ENCODE measurements around the gene HLA-DMA. TPM values are rescaled to one million over a fixed set of nuclear protein-coding genes. Genes with fewer than 3 reads are reported as not detected.

Gene HLA-DMA
- total RNA-seq, 2 experiments from 2014 or later = 16.2 TPM

DNA sequence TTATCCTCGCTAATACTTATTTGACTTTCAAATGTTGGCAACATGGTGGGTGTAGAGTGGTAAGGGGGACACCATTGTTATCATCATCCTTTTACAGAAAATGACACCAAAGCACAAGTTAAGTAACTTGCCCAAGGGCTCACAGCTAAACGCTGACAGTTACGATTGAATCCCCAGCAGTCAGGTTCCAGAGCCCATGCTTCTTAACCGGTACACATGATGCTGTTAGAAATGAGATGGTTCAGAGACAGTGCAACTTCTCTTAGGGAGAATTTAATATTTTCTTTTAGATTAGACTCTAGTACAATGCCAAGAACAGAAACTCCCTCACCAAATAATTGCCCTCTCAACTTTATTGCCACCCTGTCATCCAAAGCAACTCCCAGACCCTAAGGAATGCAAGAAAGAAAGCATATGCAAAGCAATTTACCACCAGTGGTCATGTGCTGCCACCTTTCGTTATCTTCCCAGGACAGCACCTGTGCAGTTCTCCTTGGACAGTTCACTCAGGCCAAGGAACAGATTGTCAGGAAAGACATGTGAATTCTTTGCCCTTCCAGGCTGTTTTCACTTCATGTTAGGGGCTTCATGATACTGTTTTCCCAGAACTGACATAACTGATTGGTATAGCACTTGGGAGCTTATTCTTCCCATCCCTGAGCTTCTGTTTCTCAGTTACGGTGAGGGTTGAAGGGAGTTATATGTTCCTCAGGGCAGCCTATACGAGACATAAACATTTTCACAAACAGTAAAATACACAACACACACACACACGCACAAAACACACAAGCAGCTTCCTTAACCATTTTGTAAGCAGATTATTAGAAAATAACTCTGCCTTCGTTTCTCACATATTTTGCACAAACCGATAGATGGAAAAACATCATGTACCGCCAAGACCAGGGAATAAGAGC is 5.1 kb downstream of the HLA-DMA start:
- DNase-seq (peak; percentile 62), ATAC-seq (no peak)
- Mint-ChIP-seq H3K9me3 (peaks cover 5% of the 10 kb centered on the region), H3K4me1 (ENCODE audit: low read depth) (peaks cover 72% of the 10 kb centered on the region), H3K4me3 (no peak overlapping the region), H3K36me3 (ENCODE audit: low read depth) (no peaks in the 10 kb centered on the region), H3K27me3 (no peaks in the 10 kb centered on the region), H3K27ac (no peak overlapping the region)
- TF ChIP-seq, protein P1, sequence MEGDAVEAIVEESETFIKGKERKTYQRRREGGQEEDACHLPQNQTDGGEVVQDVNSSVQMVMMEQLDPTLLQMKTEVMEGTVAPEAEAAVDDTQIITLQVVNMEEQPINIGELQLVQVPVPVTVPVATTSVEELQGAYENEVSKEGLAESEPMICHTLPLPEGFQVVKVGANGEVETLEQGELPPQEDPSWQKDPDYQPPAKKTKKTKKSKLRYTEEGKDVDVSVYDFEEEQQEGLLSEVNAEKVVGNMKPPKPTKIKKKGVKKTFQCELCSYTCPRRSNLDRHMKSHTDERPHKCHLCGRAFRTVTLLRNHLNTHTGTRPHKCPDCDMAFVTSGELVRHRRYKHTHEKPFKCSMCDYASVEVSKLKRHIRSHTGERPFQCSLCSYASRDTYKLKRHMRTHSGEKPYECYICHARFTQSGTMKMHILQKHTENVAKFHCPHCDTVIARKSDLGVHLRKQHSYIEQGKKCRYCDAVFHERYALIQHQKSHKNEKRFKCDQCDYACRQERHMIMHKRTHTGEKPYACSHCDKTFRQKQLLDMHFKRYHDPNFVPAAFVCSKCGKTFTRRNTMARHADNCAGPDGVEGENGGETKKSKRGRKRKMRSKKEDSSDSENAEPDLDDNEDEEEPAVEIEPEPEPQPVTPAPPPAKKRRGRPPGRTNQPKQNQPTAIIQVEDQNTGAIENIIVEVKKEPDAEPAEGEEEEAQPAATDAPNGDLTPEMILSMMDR (IDR thresholded peaks at IDR 0.05) = peak; percentile 68
- POLR2A ChIA-PET = interaction anchor here (1.0 to 30.4 kb wide), 3 partner anchors 15 to 53 kb away, joined by 3 to 852 read pairs (median 5); partner anchors contain the start of gene BRD2
- intact Hi-C loops (cut with micrococcal nuclease) = no loop called here
- CTCF ChIA-PET = interaction anchor here (0.7 to 11.2 kb wide), 16 partner anchors 9 to 79 kb away, joined by 3 to 372 read pairs (median 4); partner anchors contain the start of gene HLA-DMB

DNA sequence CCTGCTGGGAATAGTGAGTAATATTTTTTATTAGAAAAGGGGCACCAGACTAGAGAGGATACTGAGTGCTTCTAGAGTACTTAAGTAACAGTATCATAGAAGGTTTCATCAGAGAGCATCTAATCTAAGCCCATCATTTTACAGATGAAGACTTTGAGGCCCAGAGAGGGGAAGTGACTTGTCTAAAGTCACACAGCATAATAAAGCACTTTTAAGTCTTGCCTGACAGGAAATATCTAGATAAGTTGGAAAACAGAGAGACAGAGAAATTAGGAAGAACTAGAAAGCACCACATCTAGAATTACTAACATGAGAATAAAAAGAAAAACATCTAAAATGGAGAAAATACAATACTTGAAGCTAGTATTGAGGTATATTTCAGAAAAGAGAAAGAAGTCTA is 6.0 kb downstream of the HLA-DMA start:
- no peaks in the 10 kb centered on the region for H3K27me3 Mint-ChIP-seq
- H3K27ac Mint-ChIP-seq = no peak overlapping the region
- CTCF ChIA-PET = interaction anchor here (0.7 to 11.2 kb wide), 9 partner anchors 9 to 78 kb away, joined by 3 to 372 read pairs (median 5); partner anchors contain the start of gene HLA-DMB
- H3K9me3 Mint-ChIP-seq = peaks cover 5% of the 10 kb centered on the region
- no peaks in the 10 kb centered on the region for H3K36me3 Mint-ChIP-seq (ENCODE audit: low read depth)
- POLR2A ChIA-PET = interaction anchor here (30.4 kb wide), 1 partner anchor 31 kb away, joined by 852 read pairs; the partner anchor contains the start of gene BRD2
- no peak overlapping the region for H3K4me3 Mint-ChIP-seq
- no peak for ATAC-seq
- no peak for DNase-seq
- intact Hi-C loops (cut with micrococcal nuclease) = no loop called here
- H3K4me1 Mint-ChIP-seq (ENCODE audit: low read depth) = peaks cover 74% of the 10 kb centered on the region
- TF ChIP-seq, protein P1 (IDR thresholded peaks at IDR 0.05) = no peak

DNA sequence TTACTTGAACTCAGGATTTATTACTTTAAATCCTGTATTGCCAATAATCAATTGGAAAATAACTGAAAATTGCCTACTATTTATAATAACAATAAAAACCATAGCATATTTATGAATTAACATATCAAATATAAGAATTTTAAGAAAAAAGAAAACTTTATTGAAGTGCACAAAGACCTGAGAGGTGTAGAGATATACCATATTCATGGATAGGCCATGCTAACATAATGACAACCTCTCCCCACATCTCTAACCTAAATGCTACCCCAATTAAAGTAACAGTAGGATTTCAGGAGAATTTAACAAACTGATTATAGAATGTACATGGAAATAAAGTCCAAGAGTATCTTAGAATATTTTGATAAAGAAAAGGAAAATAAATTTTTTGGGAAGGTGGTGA is 6.9 kb downstream of the HLA-DMA start:
- ChIA-PET POLR2A (no interaction called here), CTCF (no interaction called here)
- TF ChIP-seq, protein P1 (IDR thresholded peaks at IDR 0.05) = no peak
- no peak for ATAC-seq
- Mint-ChIP-seq H3K27me3 (no peaks in the 10 kb centered on the region), H3K36me3 (ENCODE audit: low read depth) (no peaks in the 10 kb centered on the region), H3K4me1 (ENCODE audit: low read depth) (peaks cover 82% of the 10 kb centered on the region), H3K9me3 (peaks cover 5% of the 10 kb centered on the region), H3K27ac (peak overlapping the region; percentile 96), H3K4me3 (no peak overlapping the region)
- intact Hi-C loops (cut with micrococcal nuclease) = no loop called here
- no peak for DNase-seq

DNA sequence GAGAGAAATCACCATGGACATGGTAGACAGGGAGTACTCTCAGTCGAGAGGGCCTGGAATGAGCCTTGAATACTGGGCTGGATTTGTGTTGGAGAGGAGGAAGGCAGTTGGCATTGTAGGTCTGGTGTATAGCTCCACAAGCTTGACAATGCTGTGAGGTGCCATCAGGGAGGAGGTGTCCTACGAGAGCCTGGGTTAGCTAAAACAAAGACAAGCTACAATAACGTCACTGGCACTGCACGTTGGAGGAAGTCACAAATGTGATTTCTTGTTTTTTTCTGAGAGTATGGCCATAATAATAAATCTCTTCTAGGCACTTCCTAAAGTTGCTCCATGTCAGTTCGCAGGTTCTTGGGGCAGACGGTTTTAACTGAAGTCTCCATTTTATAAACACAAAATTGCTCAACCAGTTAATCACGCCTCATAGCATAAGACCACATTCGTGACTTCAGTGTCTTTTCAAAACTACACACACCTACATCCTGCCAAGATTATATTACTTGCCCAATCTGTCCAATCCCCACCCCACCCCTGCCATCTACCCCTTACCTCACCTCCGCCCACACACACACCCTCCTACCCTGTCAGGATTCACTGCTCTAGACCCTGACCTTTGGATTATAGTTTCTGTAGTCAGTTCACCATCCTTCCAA is 7.7 kb downstream of the HLA-DMA start:
- Mint-ChIP-seq H3K9me3 (peaks cover 5% of the 10 kb centered on the region), H3K27me3 (no peaks in the 10 kb centered on the region), H3K4me1 (ENCODE audit: low read depth) (peaks cover 87% of the 10 kb centered on the region), H3K4me3 (peak overlapping the region; percentile 78), H3K36me3 (ENCODE audit: low read depth) (no peaks in the 10 kb centered on the region), H3K27ac (peak overlapping the region; percentile 96)
- intact Hi-C loops (cut with micrococcal nuclease) = no loop called here
- DNase-seq (peak; percentile 94), ATAC-seq (peak; percentile 55)
- TF ChIP-seq, protein P1 (IDR thresholded peaks at IDR 0.05) = no peak
- ChIA-PET CTCF (interaction anchor here (1.0 to 15.9 kb wide), 7 partner anchors 7 to 107 kb away, joined by 3 to 372 read pairs (median 8); partner anchors contain the start of genes HLA-DMA and TAP2), POLR2A (interaction anchor here (0.6 to 15.8 kb wide), 7 partner anchors 7 to 87 kb away, joined by 3 to 392 read pairs (median 3); partner anchors contain the start of genes BRD2 and HLA-DMA)

Measured in activated CD8-positive, alpha-beta T cell treated with anti-CD3 and anti-CD28 coated beads for 36 hours (primary cell).